Parathyroid adenoma (tissue), 2 donors: ENCODE data around the gene UBR3.

ENCODE experiments used
- H2AFZ ChIP-seq: fragments of 300-600 bp; sonication (generic); one replicate; pipeline ENCODE4 v1.7.0; 2017; ENCODE audit warnings: antibody characterized with exemption, mild to moderate bottlenecking
- H3K27ac ChIP-seq: fragments of 300-600 bp; sonication (generic); one replicate; pipeline ENCODE4 v1.7.0; 2017
- H3K27me3 ChIP-seq: fragments of 300-600 bp; sonication (generic); one replicate; pipeline ENCODE4 v1.7.0; 2017; ENCODE audit warnings: low read length; ENCODE audit not compliant: control insufficient read depth, insufficient read depth
- H3K36me3 ChIP-seq: fragments of 300-600 bp; sonication (generic); one replicate; pipeline ENCODE4 v1.7.0; 2017; ENCODE audit warnings: low read length; ENCODE audit not compliant: control insufficient read depth, insufficient read depth
- H3K4me1 ChIP-seq: fragments of 300-600 bp; sonication (generic); one replicate; pipeline ENCODE4 v1.7.0; 2017; ENCODE audit warnings: control low read depth
- H3K4me2 ChIP-seq: fragments of 300-600 bp; sonication (generic); one replicate; pipeline ENCODE4 v1.7.0; 2017; ENCODE audit warnings: low read length
- H3K4me3 ChIP-seq: fragments of 300-600 bp; sonication (generic); one replicate; pipeline ENCODE4 v1.7.0; 2017; ENCODE audit warnings: low read depth, low read length
- H3K79me2 ChIP-seq: fragments of 300-600 bp; sonication (generic); one replicate; pipeline ENCODE4 v1.7.0; 2017; ENCODE audit warnings: control low read depth
- H3K9ac ChIP-seq: fragments of 300-600 bp; sonication (generic); one replicate; pipeline ENCODE4 v1.7.0; 2017; ENCODE audit warnings: mild to moderate bottlenecking
- H3K9me3 ChIP-seq: fragments of 300-600 bp; sonication (generic); one replicate; pipeline ENCODE4 v1.7.0; 2017; ENCODE audit warnings: low read length; ENCODE audit not compliant: control insufficient read depth
- CTCF ChIP-seq: fragments of 300-600 bp; sonication (generic); IDR thresholded peaks from one replicate; pipeline ENCODE4 v1.7.0; 2017; ENCODE audit warnings: antibody characterized with exemption, mild to moderate bottlenecking
- donor health status: primary hyperparathyroidism.

Gene UBR3

DNA sequence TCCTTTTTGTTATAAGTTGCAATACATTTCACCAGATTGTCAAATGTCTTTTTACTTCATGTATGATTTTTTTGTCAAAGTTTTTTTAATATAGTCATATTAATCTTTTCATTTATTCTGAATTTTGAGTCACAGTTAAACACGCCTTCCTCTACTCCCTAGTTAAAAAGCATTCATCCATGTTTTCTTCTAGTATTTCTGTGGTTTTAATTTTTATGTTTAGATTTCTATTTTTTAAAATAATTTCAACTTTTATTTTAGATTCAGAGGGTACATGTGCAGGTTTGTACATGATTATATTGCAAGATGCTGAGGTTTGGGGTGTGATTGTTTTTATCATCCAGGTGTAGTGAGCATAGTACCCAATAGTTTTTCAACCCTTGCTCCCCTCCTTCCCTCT, 204.0 kb downstream of the UBR3 start:
- no peak overlapping the region for H3K27ac ChIP-seq
- H3K9me3 ChIP-seq, result no peaks in the 10 kb centered on the region
- H3K36me3 ChIP-seq, result no peaks in the 10 kb centered on the region
- no peaks in the 10 kb centered on the region for H3K27me3 ChIP-seq
- H3K4me2 ChIP-seq, result no peak overlapping the region
- H3K9ac ChIP-seq, result no peak overlapping the region
- peaks cover 4% of the 10 kb centered on the region for H3K79me2 ChIP-seq
- no peak for TF ChIP-seq CTCF
- no peaks in the 10 kb centered on the region for H3K4me1 ChIP-seq
- H3K4me3 ChIP-seq, result no peak overlapping the region
- H2AFZ ChIP-seq, result no peak overlapping the region

DNA sequence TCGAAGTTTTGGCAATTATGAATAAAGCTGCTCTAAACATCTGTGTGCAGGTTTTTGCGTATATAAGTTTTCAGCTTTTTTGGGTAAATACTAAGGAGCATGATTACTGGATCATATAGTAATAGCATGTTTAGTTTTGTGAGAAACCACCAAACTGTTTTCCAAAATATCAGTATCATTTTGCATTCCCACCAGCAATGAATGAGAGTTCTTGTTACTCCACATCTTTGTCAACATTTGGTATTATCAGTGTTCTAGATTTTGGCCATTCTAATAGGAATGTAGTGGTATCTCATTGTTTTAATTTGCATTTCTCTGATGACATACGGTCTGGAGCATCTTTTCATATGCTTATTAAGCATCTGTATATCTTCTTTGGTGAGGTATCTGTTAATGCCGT, 207.3 kb downstream of the UBR3 start:
- H3K79me2 ChIP-seq, result peaks cover 4% of the 10 kb centered on the region
- H3K27ac ChIP-seq, result no peak overlapping the region
- no peak overlapping the region for H3K9ac ChIP-seq
- no peak overlapping the region for H2AFZ ChIP-seq
- H3K4me3 ChIP-seq, result no peak overlapping the region
- no peaks in the 10 kb centered on the region for H3K27me3 ChIP-seq
- no peak for TF ChIP-seq CTCF
- H3K36me3 ChIP-seq, result no peaks in the 10 kb centered on the region
- H3K4me1 ChIP-seq, result no peaks in the 10 kb centered on the region
- no peaks in the 10 kb centered on the region for H3K9me3 ChIP-seq
- no peak overlapping the region for H3K4me2 ChIP-seq

GRCh38 chr2:170038734-170039133, 211.5 kb downstream of the UBR3 start:
- H3K9ac ChIP-seq, result no peak overlapping the region
- H3K27ac ChIP-seq, result no peak overlapping the region
- H3K4me1 ChIP-seq, result no peaks in the 10 kb centered on the region
- H3K4me3 ChIP-seq, result no peak overlapping the region
- no peaks in the 10 kb centered on the region for H3K79me2 ChIP-seq
- no peak overlapping the region for H2AFZ ChIP-seq
- H3K4me2 ChIP-seq, result no peak overlapping the region
- H3K9me3 ChIP-seq, result no peaks in the 10 kb centered on the region
- no peaks in the 10 kb centered on the region for H3K27me3 ChIP-seq
- no peak for TF ChIP-seq CTCF
- H3K36me3 ChIP-seq, result no peaks in the 10 kb centered on the region

- H3K4me1 ChIP-seq, result no peaks in the 10 kb centered on the region
- H3K4me3 ChIP-seq, result no peak overlapping the region
- H3K9me3 ChIP-seq, result no peaks in the 10 kb centered on the region
- no peak overlapping the region for H3K9ac ChIP-seq
- no peak overlapping the region for H3K4me2 ChIP-seq
- H2AFZ ChIP-seq, result no peak overlapping the region
- no peak for TF ChIP-seq CTCF
- no peak overlapping the region for H3K27ac ChIP-seq
- H3K27me3 ChIP-seq, result no peaks in the 10 kb centered on the region
- H3K79me2 ChIP-seq, result no peaks in the 10 kb centered on the region
- no peaks in the 10 kb centered on the region for H3K36me3 ChIP-seq
Measured at GRCh38 chr2:170039401-170040172, 212.3 kb downstream of the UBR3 start.
